Frontal cortex (tissue), 4 donors: ENCODE measurements around the gene ANKRD13B. TPM values are rescaled to one million over a fixed set of nuclear protein-coding genes. Genes with fewer than 3 reads are reported as not detected.
A peak's percentile ranks its signal among the peaks of the same experiment; 100 is the strongest.

Experiments
- DNase-seq, 2 donors: peaks; one replicate each; pipeline ENCODE4 v3.0.0; 2012; ENCODE audit warnings: low spot score in 2 of 2
- FAIRE-seq: peaks from 2 replicates; lab custom pipeline; 2012; peaks lifted over from hg19 to GRCh38; lab: Jason Lieb, UNC
- total RNA-seq: library from RNA; depleted of rRNA; stranded (reverse); fragments of >200 nt; gene quantifications from one replicate; pipeline ENCODE4 v1.2.3, GENCODE V29; 2014
- donor health status: control.
- donor health status: control.
- donor health status: control.

The ANKRD13B gene
- total RNA-seq, 1 donor from 2014 or later: 19.6 TPM

DNA sequence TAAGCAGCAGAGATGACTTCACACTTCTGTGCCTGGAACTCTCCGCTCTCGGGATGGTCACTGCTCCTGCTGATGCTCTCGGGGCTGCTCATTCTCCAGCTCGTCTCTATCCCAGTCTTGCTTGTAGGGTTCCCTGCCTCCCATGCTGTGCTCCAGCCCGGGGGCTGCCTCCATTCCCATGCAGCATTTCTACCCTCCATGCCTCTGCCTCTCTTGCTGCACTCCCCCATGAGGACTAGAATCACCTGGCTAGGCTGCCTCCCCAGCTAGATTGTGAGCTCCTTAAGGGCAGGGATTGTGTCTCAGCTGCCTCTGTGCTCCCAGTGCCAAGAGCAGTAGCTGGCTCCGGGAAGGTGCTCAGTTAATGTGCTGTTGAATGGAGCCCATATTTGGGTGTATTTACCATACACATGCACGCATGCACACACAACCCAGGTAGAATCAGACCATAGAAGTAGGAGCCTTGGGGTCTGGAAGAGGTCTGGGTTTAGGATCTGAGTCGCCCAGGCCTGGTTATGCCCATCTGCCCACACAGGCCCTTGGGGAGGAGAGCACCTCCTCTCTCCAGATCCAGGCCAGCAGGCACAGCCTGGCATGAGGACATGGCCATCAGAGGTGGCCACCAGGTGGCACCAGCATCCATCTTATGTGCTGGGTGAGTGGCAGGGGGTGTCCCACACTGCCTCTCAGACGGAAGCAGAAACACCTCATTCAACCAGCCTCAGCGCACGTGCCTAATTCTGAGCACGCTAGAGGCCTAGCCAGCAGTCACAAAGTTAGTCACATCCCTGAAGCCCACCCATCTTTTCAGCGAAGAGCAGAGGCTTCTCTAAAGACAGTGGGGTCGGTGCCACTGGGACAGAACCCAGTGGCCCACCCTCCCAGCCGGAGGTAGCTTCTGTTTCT lies 12.8 kb upstream of the ANKRD13B start:
- no peak for FAIRE-seq
- peak; percentile 86 to 94 for DNase-seq

DNA sequence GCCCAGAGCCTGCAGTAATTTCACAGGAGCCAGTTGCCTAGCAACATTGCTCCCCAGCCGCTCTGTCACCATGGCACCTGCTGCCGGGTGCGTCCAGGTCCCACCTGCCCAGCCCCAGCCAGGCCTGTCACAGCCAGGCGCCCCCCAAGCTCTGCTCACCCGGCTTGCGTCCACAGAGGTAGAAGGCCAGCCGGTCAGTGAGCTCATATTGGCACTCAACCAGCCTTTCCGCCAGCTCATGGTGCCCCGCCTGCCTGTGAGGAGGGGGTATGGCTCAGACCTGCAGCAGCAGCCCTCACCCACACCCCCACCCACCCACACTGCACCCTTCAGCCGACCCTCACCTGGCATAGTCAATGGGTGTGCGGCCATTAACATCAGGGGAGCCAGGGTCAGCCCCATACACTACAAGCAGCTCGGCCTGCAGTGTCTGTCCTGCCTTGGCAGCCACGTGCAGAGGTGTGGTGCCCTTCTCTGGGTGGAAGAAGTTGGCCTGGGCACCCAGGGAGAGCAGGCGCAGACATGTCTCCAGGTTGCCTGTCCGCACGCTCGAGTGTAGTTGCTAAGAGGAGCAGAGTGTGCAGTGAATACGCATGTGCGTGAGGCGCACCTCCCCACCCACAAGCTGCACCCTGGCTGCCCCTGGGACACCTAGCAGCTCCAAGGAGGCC lies 11.2 kb upstream of the ANKRD13B start:
- FAIRE-seq (no peak), DNase-seq (peak in 1 of 2 donors; percentile 55)

DNA sequence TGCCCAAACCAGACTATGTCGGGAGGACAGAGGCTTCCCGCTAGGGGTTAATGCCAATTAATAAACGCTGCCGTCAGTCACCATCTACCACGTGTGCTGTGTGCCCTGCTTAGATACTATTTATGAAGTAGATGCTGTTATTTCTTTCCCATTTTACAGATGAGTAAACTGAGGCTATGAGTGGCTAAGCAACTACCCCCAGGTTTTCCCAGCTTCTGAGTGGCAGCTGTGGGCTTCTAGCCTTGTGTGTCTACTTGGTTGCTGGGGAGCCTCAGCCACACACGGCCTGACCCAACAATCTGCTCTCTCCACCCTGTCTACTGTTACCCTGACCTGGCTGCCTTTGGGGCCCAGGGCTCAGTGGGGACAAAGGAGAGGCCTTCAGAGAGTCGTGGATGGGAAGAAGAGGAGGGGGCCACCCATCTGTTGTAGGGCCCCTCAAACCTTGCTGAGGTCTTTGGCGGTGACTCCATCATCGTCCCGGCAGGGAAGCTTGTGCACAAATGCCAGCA lies 10.6 kb upstream of the ANKRD13B start:
- FAIRE-seq (no peak), DNase-seq (no peak)

GRCh38 chr17:29582772-29583171 lies 10.2 kb upstream of the ANKRD13B start:
- peak in 1 of 2 donors; percentile 74 for DNase-seq
- no peak for FAIRE-seq

- no peak for DNase-seq
- FAIRE-seq: no peak
Measured at GRCh38 chr17:29583324-29584248, 9.3 kb upstream of the ANKRD13B start.

GRCh38 chr17:29584452-29585079 lies 8.4 kb upstream of the ANKRD13B start:
- FAIRE-seq (no peak), DNase-seq (peak; percentile 58 to 69)

DNA sequence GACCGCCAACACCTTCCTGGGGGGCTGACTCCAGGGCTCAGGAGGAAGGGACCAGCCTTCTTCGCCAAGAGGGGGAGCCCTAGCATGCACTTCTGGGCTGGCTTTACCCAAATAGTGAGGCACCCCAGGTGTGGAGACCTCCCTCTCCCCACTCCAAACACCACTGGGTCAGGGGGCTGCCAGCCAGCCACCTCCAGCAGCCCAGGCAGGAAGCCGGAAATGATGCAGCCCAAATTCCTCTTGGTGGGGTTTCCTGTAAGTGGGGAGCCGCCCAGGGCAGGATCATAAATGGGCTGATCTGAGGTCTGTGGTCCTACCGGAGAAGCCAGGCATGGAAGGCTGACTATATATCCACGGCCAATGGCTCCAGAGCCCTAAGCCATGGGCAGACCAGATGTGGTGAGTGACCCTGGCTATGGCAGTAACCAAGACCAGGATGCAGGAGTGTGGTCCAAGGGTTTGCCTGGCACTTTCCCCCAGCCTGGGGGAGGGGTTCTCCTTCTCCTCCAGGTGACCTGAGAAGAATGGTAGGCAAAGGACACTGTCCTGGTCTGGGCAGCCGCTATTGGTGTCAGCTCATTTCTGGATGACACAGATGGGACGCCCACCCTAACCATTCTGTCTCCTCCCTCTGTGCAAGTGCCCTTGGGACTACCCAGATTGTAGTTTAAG lies 7.7 kb upstream of the ANKRD13B start:
- no peak for DNase-seq
- no peak for FAIRE-seq

DNA sequence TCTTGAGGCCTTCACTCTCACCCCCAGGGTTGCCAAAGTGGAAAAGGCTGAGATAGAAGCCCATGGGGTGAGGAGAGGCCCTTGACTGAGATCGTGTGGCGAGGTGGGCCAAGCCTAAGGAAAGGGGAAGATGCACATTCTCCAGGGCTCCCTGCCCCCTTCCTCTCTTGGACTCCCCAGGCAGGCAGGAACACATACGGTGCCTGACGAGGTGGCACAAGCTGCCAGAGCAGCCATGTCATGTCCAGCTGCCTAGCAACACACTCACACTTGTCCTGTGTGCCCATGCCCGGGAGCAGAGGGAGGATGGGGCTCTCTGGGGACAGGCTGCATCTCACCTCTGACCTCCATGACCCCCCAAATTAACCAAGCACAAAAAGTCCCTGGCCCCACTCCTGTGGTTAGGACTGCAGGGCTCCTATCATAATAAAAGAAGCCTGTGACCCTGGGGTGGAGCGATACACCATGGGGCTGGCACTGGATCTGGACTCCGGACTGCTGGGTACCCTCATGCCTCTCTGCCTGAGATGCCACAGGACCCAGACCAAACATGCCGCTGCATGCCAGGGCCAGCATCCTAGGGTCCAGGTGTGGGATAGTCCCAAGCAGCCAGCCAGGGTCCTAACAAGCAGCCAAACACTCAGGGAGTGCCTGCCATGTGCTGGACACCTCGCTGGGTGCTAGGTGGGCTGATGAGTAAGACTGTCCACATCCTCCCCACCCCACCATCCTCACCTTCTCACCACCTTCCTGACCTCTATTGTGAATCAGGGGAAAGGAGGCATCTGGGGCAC lies 6.1 kb upstream of the ANKRD13B start:
- no peak for FAIRE-seq

DNA sequence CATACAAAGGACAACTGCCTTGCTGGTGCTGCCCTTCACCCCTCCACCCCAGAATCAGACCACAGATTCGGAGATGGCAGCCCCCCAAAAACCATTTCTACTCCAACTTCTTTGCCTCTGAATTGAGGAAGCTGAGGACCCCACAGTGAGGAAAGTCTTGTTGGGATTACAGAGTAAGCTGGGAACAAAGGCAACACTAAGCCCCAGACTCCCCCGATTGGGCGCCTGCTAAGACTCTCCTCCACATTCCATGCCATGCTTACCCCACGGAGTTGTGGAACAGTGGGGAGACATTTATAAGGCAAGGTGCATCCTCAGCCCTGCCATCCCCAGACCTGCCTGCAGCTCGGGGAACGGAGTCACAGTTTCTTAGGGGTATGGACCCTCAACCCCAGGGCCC lies 5.3 kb upstream of the ANKRD13B start:
- no peak for FAIRE-seq
- DNase-seq: no peak

More for the DNA sequence above, 6.1 kb upstream of the ANKRD13B start:
- no peak for DNase-seq

DNA sequence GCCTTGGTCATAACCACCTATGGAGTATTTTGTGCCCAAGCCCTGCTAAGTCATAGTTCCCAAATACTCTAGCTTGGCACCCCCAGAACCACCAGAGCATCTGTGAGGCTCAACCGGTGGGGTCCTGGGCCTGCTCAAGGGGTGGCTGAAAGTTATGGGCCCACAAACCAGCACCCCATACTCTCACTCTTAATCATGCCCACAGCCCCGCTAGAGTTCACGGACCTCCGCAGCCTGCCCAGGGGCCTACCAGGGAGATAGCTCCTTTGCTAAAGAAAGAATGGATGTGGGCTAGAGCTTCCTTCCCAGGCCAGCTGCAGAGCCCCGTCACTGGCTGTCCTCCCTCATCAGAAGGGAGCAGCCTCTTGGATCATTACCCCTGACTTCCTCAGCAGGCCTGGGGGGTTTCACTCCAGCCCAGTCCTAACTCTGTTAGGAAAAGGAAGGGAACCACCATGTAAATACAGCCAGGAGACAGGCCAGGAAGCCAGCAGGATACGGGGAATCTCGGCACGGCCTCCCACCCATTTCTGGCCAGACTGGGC lies 4.8 kb upstream of the ANKRD13B start:
- no peak for FAIRE-seq
- no peak for DNase-seq

GRCh38 chr17:29588562-29589411 lies 4.1 kb upstream of the ANKRD13B start:
- DNase-seq (no peak), FAIRE-seq (no peak)

DNA sequence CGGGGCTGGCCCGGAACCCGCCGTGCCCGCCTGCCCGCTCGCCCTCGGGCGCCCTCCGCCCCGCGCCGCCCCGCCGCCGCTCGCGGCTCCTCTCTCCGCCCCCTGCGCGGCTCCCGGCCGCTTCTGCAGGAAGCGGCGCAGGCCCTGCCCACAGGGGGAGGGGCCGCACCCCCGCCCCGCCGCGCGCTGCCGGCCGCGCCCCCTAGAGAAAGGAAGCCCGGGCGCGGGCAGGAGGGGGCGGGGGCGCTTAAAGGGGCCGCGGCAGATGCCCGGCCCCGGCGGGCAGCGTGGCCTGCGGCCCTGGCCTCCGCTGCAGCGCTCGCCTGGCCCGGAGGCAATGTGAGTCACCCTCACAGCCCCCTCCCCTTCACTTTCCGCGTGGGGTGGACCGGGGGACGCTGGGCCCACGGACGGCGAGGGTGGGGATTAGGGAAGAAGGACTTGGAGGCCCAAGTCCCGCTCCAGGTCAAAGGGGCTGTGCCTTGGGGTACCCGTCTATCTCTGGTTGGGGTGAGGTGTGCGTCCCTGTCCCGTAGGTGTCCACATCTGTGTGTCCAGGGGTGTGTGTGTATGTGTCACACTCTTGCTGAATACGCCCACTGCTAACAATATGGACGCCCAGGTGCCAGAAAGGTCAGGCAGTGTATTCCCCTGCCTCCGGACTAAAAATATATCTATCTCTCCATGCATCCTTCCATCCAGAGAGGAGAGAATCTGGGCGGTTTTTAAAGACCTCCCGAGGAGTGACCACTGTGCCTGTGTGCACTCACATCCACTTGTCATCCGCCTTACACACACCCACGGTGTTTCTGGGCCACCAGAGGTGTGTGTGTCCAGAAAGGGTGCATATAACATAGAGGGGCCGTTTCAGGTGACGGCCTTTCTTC lies 3.2 kb upstream of the ANKRD13B start, which contains the start of gene GIT1:
GIT1 (minus strand) TSS at position 125 of the 887 bp plus-strand sequence. CDS start 270 bp downstream, outside the sequence.
- FAIRE-seq: no peak
- DNase-seq: peak; percentile 97 to 98

GRCh38 chr17:29590411-29591145 lies 2.4 kb upstream of the ANKRD13B start:
- FAIRE-seq (no peak), DNase-seq (no peak)

GRCh38 chr17:29591146-29591736 lies 1.7 kb upstream of the ANKRD13B start:
- DNase-seq (peak in 1 of 2 donors; percentile 56), FAIRE-seq (no peak)
